Muscle of leg (tissue), 11 donors: ENCODE data around the gene ARL15. TPM values are rescaled to one million over a fixed set of nuclear protein-coding genes. Genes with fewer than 3 reads are reported as not detected.

ENCODE experiments used
- DNase-seq: peaks from one replicate; pipeline ENCODE4 v3.0.0; 2013
- H3K27ac ChIP-seq: one replicate; pipeline ENCODE4 v1.5.1; 2013; ENCODE audit warnings: mild to moderate bottlenecking, low read length, control low read depth
- H3K27me3 ChIP-seq: one replicate; pipeline ENCODE4 v1.6.1; 2013; ENCODE audit warnings: low read length; ENCODE audit not compliant: control insufficient read depth, insufficient read depth
- H3K36me3 ChIP-seq: one replicate; pipeline ENCODE4 v1.6.1; 2013; ENCODE audit warnings: low read length; ENCODE audit not compliant: control insufficient read depth, insufficient read depth
- H3K4me1 ChIP-seq: one replicate; pipeline ENCODE4 v1.6.1; 2013; ENCODE audit warnings: low read length; ENCODE audit not compliant: control insufficient read depth, insufficient read depth
- H3K4me3 ChIP-seq: one replicate; pipeline ENCODE4 v1.5.1; 2013; ENCODE audit warnings: low read length, control low read depth
- H3K9me3 ChIP-seq: replicated peaks from 2 replicates; pipeline ENCODE4 v1.6.1; 2013; ENCODE audit warnings: low read depth, low read length; ENCODE audit not compliant: control insufficient read depth
- WGBS: methylation state at CpG from one replicate; pipeline ENCODE4 v1.1.5; 2013; ENCODE audit warnings: missing lambda C conversion rate; ENCODE audit not compliant: insufficient coverage; 5-methylcytosine and 5-hydroxymethylcytosine counted together
- polyA plus RNA-seq, 8 donors: library from polyadenylated mRNA; unstranded; fragments of 120-200 nt; gene quantifications; one replicate each; pipeline versions ENCODE4 v1.2.1 to v1.2.3, GENCODE V29; 2013; ENCODE audit warnings: inconsistent platforms in 1 of 8, low replicate concordance in 1 of 8; ENCODE audit not compliant: insufficient read length in 8 of 8, insufficient read depth in 1 of 8
- total RNA-seq: library from RNA; stranded (reverse); fragments of 120-200 nt; gene quantifications from one replicate; pipeline ENCODE4 v1.2.4, GENCODE V29; 2013

Gene ARL15
- total and polyA plus RNA-seq, 9 donors = 18.4 to 37.1 (median 23.8) TPM

DNA sequence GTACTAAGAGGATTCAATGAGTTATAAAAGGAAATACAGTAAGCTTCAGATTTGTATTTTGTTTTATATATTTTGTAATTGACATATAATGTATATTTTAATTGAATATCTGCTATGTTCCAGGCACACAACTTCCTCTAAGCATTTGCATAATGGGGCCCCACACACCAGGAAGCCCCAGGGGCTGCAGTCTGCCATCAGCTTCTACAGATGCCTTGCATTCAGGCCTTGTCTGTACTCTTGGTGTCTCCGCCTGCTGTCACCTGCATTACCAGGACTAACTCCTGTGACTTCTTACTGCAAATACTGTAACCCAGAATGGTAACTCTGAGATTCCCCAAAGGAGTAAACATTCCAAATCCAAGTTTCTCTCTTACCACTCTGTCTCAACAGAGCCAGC is 20.6 kb downstream of the ARL15 start:
- H3K9me3 ChIP-seq = peaks cover 2% of the 10 kb centered on the region
- no peak overlapping the region for H3K27ac ChIP-seq
- no peaks in the 10 kb centered on the region for H3K4me1 ChIP-seq
- 80% methylated on average over 1 of the region's 1 CpG for WGBS
- H3K36me3 ChIP-seq = no peaks in the 10 kb centered on the region
- no peak for DNase-seq
- no peak overlapping the region for H3K4me3 ChIP-seq
- H3K27me3 ChIP-seq = no peaks in the 10 kb centered on the region

DNA sequence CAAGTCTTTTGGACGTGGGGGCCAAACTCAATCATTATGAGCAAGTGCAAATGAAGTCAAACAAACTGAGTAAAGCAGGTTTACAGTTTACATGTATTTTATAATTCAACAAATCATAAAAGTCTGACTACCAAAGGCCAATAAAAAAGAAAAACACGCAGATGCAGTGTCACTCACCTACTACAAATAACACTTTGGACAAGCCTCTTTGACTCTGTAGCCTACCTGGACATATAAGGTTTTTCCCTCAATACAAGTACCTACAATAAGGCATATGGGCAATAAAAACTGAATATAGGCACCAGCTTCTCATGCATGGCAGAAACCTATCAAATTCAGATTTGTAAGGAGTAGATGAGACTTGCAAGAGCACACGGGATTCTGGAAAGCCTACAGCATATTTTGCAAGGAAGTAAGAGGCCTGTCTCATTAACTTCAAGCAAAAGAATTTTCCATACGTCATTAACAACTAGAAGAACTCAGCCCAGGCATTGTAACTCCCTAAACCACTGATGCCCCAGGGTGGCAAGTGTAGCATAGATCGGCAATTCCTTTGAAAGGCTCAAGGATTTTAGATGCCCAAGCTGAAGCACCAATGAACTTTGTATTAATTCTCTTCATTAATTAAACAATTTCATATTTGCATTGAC is 21.7 kb downstream of the ARL15 start:
- no peaks in the 10 kb centered on the region for H3K4me1 ChIP-seq
- H3K27me3 ChIP-seq = no peaks in the 10 kb centered on the region
- 91% methylated on average over 2 of the region's 5 CpGs for WGBS
- H3K4me3 ChIP-seq = no peak overlapping the region
- peaks cover 2% of the 10 kb centered on the region for H3K9me3 ChIP-seq
- no peak overlapping the region for H3K27ac ChIP-seq
- no peaks in the 10 kb centered on the region for H3K36me3 ChIP-seq
- DNase-seq = no peak

DNA sequence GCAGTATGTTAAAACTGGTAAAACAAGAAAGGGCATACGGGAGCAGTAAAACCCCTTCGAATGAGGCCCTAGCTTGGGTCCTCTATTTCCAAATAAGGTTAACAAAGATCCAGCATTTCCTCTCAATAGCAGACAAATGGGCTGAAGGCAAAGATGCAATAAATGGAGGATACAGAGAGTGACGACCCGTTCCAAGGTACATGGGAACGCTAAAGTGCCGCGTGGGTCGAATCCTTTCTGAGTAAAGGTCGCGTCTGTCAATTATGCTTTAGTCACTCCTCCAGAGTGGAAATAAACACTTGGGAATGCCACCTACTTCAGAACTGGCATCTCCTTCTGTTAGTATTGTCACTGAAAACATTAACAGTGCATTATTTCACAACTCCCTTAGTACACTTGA is 24.7 kb downstream of the ARL15 start:
- DNase-seq = no peak
- 30% methylated on average over 2 of the region's 10 CpGs for WGBS

DNA sequence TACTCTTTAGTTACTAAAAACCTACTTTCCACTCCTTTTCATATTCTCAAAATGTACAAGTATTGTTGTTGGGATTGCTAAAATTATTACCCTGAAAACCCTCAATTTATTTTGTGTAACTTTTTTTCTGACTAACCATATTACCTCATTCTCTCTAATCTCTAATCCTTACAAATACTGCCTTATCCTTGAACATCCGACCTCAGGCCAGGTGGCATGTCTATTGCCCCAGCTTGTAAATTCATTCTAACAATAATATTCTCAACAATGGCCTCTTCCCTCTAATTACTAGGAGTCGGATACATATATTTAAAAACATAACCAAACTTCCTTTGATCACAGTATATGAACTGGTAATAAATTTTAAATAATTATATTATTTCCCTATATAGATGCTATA is 25.8 kb downstream of the ARL15 start:
- Histone ChIP-seq H3K4me1 (no peaks in the 10 kb centered on the region), H3K27me3 (no peaks in the 10 kb centered on the region), H3K27ac (no peak overlapping the region), H3K9me3 (peaks cover 7% of the 10 kb centered on the region), H3K4me3 (no peak overlapping the region), H3K36me3 (no peaks in the 10 kb centered on the region)
- DNase-seq = no peak
- WGBS = 75% methylated on average over 1 of the region's 2 CpGs

More for the DNA sequence above, 24.7 kb downstream of the ARL15 start:
- H3K4me3 ChIP-seq = no peak overlapping the region
- H3K9me3 ChIP-seq = peaks cover 2% of the 10 kb centered on the region
- no peaks in the 10 kb centered on the region for H3K36me3 ChIP-seq
- no peaks in the 10 kb centered on the region for H3K4me1 ChIP-seq
- H3K27ac ChIP-seq = no peak overlapping the region
- no peaks in the 10 kb centered on the region for H3K27me3 ChIP-seq

DNA sequence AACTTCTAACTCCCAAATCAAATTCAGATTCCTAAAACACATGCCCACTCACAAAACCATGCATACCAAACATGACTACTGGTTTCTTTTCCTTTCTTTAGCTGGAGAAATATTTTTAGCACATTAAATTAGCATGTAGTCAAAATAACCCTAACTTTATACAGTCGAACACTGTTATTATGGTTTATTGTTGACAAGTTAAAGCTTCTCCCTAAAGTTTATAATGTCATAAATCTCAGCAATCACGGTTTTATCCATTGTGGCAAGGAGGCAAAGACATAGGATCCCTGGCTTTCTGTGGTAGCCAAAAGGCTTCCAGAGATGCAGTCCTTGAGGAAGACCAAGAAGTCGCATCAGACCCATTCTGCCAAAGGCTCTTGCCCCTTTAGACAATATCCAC is 27.5 kb downstream of the ARL15 start:
- Histone ChIP-seq H3K4me1 (no peaks in the 10 kb centered on the region), H3K36me3 (peaks cover 3% of the 10 kb centered on the region), H3K4me3 (no peak overlapping the region), H3K27ac (no peak overlapping the region), H3K9me3 (peaks cover 5% of the 10 kb centered on the region), H3K27me3 (no peaks in the 10 kb centered on the region)
- no peak for DNase-seq
- 29% methylated on average over 1 of the region's 3 CpGs for WGBS

DNA sequence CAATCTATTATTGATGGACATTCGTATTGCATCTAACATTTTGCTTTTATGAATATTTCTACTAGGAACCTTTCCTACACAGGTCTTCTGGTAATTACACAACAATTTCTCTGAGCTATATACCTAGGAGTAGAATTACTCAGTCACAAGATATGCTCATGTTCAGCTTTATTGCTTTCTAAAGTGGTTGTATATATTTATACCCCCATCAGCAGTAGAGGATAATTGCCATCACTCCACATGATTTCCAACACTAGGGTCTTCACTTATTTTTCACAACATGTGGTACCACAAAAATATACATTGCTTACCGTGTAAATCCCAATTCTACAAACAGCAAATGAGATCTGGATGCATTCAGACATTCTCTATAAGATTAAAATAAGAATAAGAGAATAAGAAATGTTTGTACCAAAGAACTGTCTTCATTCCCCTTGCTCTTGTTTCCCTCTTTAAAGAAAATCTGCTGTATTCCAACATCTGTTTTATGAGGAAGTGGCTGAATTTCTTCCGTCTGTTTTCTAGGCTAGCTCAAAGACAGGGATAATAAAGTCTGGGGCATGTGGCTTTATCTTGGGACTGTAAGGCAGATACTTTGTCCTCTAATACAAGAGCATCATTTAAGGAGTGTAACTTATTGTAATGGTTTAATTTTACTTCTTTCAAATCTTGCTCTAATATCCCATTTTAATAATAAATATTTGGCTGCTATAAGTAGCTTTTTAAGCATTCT is 28.2 kb downstream of the ARL15 start:
- H3K27me3 ChIP-seq = no peaks in the 10 kb centered on the region
- H3K27ac ChIP-seq = no peak overlapping the region
- peaks cover 5% of the 10 kb centered on the region for H3K9me3 ChIP-seq
- DNase-seq = peak; percentile 14
- peaks cover 3% of the 10 kb centered on the region for H3K36me3 ChIP-seq
- no peak overlapping the region for H3K4me3 ChIP-seq
- no peaks in the 10 kb centered on the region for H3K4me1 ChIP-seq
- no CpG with 5 or more reads among the region's 3 CpGs for WGBS

DNA sequence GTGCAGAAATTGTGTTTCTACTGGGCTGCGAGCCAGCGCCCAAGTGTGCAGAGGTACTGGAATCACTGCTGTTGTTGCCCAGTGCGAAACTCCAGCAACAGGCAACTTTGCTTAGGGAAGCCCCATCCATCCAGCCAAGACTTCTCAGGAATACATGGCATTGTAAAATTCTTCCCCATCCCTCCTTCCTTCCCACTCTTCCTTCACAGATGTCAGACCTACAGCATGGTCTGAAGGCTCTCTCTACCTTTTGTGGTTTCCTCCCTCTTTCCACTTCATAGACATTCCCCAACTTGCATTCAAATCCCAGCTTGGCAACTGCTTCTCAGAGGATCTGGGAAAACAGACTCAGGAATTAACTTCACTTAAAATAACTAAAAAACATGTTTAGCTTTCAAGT is 30.4 kb downstream of the ARL15 start:
- H3K27me3 ChIP-seq = no peaks in the 10 kb centered on the region
- H3K4me3 ChIP-seq = no peak overlapping the region
- 100% methylated on average over 3 of the region's 3 CpGs for WGBS
- peaks cover 5% of the 10 kb centered on the region for H3K9me3 ChIP-seq
- H3K27ac ChIP-seq = no peak overlapping the region
- no peak for DNase-seq
- no peaks in the 10 kb centered on the region for H3K4me1 ChIP-seq
- H3K36me3 ChIP-seq = peaks cover 3% of the 10 kb centered on the region

DNA sequence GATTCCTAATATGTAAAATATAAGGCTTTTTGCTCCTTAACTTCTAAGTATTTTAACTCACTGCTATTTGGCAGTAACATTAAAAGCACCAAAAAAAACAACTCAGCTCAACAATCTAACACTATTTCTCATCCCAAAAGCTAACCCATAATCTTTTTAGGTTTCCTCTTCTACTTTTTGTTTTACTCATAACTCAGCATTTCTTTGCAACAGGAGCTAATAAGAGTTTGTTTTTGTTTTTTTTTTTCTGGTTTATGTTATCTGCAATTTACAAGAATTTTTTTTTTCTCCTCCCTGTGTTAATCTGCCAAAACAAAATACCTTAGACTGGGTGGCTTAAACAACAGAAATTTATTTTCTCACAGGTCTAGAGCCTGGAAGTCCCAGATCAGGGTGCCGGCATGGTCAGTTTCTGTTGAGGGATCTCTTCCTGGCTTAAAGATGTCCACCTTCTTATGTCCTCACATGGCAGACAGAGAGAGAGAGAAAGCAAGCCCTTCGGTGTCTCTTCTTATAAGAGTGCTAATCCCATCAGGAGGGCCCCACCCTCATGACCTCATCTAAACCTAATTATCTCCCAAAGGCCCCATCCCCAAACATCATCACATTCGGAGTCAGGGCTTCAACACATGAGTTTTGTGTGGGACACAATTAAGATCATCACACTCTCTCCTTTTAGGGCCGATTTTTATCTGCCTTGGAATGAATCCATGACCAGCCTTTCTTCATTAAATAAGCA is 31.2 kb downstream of the ARL15 start:
- H3K27me3 ChIP-seq = no peaks in the 10 kb centered on the region
- H3K4me1 ChIP-seq = no peaks in the 10 kb centered on the region
- 50% methylated on average over 1 of the region's 4 CpGs for WGBS

DNA sequence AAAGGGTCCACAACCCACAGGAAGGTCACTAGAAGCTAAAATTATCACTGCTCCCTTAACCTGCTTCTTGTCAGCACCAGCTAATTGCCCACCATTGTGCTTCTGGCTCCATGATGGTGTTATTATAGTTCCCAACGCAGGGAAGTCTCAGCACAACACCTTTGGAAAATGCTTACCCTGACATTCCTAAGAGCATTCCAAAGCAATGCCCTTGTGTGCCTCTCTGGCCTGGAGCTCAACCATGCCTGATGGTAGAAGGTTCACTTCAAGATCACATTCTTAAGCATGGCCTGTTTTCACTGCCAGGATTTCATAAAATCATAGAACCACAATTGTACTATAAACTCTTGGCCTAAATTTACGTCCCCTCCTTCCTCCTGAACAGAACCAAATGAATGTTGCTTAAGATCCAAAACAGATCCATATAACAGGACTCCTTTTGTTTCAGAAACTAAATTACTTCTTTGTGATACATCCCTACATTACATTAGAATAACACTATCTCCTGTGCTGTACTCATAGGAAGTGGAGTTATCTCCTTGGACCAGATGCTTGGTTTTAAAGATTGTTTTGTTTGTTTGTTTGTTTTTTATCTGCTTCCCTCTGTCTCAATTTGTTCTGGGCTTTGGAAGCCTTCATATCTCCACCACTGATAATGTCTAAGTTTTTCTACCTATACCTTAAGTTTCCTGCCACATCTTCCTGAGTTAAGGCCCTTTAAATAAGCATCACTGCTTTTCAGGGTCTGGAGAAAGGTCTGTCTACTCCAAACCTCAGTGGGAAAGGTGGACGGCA is 32.1 kb downstream of the ARL15 start:
- DNase-seq = no peak
- H3K4me3 ChIP-seq = no peak overlapping the region
- no peaks in the 10 kb centered on the region for H3K27me3 ChIP-seq
- peaks cover 3% of the 10 kb centered on the region for H3K36me3 ChIP-seq
- no peaks in the 10 kb centered on the region for H3K4me1 ChIP-seq
- H3K27ac ChIP-seq = no peak overlapping the region
- WGBS = 80% methylated on average over 1 of the region's 3 CpGs
- peaks cover 5% of the 10 kb centered on the region for H3K9me3 ChIP-seq

More for the DNA sequence above, 31.2 kb downstream of the ARL15 start:
- peaks cover 5% of the 10 kb centered on the region for H3K9me3 ChIP-seq
- H3K4me3 ChIP-seq = no peak overlapping the region
- no peak for DNase-seq
- no peak overlapping the region for H3K27ac ChIP-seq
- peaks cover 3% of the 10 kb centered on the region for H3K36me3 ChIP-seq

DNA sequence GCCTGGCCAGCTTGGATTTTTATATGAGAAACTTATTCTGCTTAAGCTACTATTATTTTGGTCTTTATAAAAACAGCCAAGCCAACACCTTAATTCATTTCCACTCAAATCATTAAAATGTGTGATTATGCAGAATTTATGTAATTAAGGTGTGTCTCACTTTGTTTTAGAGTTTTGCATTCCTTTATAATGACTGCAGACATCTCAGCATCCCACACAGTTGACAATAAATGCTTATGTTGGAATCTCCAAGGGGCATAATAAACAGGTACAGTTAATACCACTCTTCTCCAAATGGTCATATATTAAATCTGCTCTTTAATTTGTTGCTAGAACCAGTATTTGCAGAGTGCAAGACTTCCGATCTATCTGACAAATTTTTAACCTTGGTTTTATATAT is 34.3 kb downstream of the ARL15 start:
- DNase-seq = no peak
- no CpG with 5 or more reads among the region's 1 CpG for WGBS
- H3K27ac ChIP-seq = no peak overlapping the region

More for the DNA sequence above, 34.3 kb downstream of the ARL15 start:
- H3K4me3 ChIP-seq = no peak overlapping the region
- H3K36me3 ChIP-seq = peaks cover 3% of the 10 kb centered on the region
- H3K27me3 ChIP-seq = no peaks in the 10 kb centered on the region
- H3K4me1 ChIP-seq = no peaks in the 10 kb centered on the region
- H3K9me3 ChIP-seq = peaks cover 5% of the 10 kb centered on the region
